ENCODE measurements around the gene GARIN3.

- TF ChIP-seq CTCF (IDR thresholded peaks at IDR 0.05) (no peak), POLR2A (IDR thresholded peaks at IDR 0.05) (no peak)
Observed at GRCh38 chr5:157130925-157131324, 35.1 kb downstream of the GARIN3 start.

All from heart left ventricle (tissue), 13 donors.